Skin epidermis (tissue), 12 donors: ENCODE measurements around the gene STK11.

Experiments used
- H3K27ac ChIP-seq, 21 experiments: fragments of 200-600 bp; sonication (generic) in 11 of 21; one replicate each; pipeline ENCODE4 v1.5.0; 2020; ENCODE audit warnings: mild to moderate bottlenecking in 3 of 21, inconsistent platforms in 2 of 21, moderate library complexity in 2 of 21
- H3K4me3 ChIP-seq, 7 experiments: fragments of 200-600 bp; sonication (generic) in 2 of 7; one replicate each; pipeline ENCODE4 v1.5.0; 2020; ENCODE audit warnings: inconsistent platforms in 2 of 7, mild to moderate bottlenecking in 2 of 7, moderate library complexity in 1 of 7

Gene STK11, protein sequence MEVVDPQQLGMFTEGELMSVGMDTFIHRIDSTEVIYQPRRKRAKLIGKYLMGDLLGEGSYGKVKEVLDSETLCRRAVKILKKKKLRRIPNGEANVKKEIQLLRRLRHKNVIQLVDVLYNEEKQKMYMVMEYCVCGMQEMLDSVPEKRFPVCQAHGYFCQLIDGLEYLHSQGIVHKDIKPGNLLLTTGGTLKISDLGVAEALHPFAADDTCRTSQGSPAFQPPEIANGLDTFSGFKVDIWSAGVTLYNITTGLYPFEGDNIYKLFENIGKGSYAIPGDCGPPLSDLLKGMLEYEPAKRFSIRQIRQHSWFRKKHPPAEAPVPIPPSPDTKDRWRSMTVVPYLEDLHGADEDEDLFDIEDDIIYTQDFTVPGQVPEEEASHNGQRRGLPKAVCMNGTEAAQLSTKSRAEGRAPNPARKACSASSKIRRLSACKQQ

DNA sequence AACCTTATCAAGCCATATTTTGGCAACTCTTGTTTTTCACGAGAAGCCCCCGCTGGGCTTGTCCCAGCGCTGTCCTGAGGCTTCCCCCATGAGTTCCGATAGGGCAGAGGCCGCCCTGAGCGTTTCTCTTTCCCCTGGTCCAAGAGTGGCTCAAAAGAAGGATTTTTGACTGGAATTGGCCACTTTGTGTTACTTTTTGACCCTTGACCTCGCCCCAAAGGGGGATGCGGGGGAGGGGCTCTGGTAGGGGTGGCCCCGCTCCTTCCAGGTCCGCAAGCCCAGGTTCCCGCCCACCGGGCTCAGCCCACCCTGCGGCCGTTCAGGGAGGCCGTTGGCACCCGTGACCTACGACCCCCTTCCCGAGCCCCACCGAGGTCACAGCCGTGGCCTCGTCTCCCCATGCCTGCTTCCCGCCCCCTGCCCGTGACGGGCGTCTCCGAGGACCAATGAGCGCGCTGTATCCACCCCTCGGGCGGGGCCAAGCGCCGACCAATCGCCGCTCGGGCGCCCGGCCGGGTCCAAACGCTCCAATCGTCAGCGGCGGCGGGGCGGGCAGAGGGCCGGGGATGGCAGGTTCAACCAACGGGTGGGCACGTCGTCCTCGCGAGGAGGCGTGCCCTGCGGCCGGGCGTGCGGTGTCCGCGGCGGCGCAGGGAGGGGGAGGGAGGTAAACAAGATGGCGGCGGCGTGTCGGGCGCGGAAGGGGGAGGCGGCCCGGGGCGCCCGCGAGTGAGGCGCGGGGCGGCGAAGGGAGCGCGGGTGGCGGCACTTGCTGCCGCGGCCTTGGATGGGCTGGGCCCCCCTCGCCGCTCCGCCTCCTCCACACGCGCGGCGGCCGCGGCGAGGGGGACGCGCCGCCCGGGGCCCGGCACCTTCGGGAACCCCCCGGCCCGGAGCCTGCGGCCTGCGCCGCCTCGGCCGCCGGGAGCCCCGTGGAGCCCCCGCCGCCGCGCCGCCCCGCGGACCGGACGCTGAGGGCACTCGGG is at the start of gene STK11:
STK11 (plus strand) TSS at position 665 of the 986 bp plus-strand sequence. CDS start 1,136 bp downstream, outside the sequence.
- H3K27ac ChIP-seq = peak within 1 kb of the TSS; percentile 46 to 92 (median 83)

GRCh38 chr19:1156305-1156801 is 49.2 kb upstream of the STK11 start:
- H3K4me3 ChIP-seq = no peak overlapping the region
- peak overlapping the region in 19 of 21 experiments; percentile 77 to 99 (median 91) for H3K27ac ChIP-seq

More for the DNA sequence above, at the start of gene STK11:
- H3K4me3 ChIP-seq = peak within 1 kb of the TSS; percentile 41 to 80 (median 72)

DNA sequence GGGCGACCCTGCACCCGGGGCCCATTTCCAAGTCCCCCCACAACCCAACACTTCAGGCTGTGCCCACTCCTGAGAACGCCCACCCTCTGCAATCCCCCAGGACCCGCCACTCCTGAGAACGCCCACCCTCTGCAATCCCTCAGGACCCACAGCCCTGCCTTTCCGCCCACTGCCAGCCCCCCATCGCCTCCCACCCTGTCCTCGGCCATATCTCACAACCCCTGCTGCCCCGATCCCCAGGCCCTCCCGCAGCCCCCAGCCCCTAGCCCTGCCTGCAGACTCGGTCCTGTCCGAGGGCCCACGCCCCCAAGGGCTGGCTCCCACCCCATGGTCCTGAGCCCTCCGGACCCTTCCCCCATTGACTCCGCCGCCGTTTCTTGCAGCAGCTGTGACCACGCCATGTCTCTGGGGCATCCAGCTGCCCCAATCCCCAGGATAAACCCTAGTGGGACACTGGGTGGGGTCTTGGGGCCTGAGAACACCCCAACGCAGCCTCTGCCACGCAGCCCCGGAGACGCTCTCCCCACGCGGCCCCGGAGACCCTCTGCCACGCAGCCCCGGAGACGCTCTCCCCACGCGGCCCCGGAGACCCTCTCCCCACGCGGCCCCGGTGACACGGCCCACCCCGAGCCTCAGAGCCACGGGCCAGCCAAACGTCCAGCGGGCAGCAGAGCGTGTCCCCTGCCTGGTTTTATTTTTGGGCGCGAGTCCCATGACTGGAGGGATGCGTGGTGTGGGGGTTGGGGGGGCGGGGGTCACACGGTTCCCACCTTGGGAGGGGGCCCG is 48.6 kb upstream of the STK11 start:
- peak overlapping the region in 13 of 21 experiments; percentile 24 to 99 (median 94) for H3K27ac ChIP-seq

GRCh38 chr19:1157931-1158884 is 47.4 kb upstream of the STK11 start:
- peak overlapping the region in 2 of 21 experiments; percentile 95 to 99 for H3K27ac ChIP-seq
- no peak overlapping the region for H3K4me3 ChIP-seq

More for the DNA sequence above, 48.6 kb upstream of the STK11 start:
- H3K4me3 ChIP-seq = no peak overlapping the region

DNA sequence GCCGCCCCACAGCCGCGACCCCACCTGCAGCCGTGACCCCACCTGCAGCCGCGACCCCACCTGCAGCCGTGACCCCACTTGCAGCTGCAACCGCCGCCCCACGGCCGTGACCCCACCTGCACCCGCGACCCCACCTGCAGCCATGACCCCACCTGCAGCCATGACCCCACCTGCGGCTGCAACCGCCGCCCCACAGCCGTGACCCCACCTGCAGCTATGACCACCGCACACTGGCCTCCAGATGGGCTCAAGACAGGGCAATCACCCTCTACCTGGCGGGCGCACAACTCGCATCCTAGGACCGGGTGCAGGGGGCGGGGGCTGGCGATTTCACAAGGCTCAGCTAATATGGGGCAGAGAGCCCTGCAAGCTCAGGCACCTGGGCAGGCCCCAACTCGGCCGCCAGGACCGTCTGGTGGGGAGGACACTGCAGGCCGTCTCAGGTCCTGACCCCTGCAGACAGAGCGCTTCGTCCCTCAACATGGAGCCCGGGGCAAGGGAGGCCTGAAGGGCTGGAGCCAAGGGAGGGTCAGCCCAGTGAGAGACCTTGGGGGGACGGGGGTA is 46.6 kb upstream of the STK11 start:
- Histone ChIP-seq H3K27ac (no peak overlapping the region), H3K4me3 (no peak overlapping the region)

GRCh38 chr19:1159864-1160595 is 45.5 kb upstream of the STK11 start:
- H3K4me3 ChIP-seq = no peak overlapping the region
- H3K27ac ChIP-seq = peak overlapping the region in 7 of 21 experiments; percentile 2 to 63 (median 50)

DNA sequence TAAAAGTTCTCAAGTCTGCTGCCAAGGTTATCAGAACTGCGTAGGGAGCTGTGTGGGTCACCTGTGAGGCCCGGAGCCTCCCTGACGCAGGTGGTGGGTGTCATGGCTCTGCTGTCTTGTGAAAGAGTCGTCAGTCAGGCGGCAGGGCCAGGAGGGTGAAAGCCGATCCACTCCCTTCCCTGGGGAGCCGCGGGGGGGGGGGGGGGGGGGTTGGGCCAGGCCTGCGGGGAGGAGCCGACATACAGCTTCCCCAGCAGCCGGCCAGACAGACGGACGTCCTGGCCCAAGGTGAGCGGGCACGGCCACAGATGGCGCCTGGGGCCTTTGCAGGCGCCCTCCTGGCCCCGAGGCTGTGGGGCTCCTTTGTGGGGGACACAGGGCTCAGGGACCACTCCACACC is 43.9 kb upstream of the STK11 start:
- Histone ChIP-seq H3K4me3 (no peak overlapping the region), H3K27ac (peak overlapping the region in 9 of 21 experiments; percentile 18 to 72 (median 62))

DNA sequence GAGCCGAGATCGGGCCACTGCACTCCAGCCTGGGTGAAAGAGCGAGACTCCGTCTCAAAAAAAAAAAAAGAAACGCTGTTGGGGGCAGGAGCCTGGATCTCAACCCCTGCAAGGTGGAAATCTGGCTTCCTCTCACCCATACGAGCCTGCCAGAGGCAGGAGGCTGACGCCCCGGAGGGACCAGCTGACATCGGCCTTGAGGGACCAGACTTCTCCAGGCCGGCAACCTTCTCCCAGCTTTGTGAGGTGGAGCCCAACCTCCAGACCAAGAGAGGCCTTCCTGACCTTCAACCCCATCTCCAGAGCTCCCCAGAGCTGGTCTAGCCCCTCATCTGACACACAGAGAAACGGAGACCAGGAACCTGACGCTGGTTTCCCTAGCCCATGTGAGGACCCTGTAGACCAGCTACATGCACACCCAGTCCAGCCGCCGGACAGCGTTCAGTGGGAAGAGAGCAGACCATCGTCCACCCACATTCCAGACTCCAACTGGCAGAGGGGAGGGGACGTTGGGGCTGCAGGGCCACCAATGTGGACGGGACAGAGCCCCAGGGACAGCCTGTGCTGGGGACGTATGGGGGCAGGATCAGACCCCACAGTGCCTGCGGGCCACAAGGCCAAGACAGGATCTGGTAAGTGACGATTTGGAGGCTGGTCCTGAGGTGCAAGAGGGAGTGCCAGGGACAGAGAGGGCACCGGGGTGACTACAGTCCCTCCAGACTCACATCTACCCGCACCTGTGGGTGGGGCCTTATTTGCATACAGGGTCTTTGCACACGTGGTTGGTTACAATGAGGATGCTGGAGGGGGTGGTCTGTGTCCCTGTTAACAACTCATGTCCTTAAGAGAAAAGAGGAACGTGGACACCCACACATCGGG is 42.9 kb upstream of the STK11 start:
- Histone ChIP-seq H3K27ac (peak overlapping the region in 4 of 21 experiments; percentile 12 to 63 (median 47)), H3K4me3 (no peak overlapping the region)

DNA sequence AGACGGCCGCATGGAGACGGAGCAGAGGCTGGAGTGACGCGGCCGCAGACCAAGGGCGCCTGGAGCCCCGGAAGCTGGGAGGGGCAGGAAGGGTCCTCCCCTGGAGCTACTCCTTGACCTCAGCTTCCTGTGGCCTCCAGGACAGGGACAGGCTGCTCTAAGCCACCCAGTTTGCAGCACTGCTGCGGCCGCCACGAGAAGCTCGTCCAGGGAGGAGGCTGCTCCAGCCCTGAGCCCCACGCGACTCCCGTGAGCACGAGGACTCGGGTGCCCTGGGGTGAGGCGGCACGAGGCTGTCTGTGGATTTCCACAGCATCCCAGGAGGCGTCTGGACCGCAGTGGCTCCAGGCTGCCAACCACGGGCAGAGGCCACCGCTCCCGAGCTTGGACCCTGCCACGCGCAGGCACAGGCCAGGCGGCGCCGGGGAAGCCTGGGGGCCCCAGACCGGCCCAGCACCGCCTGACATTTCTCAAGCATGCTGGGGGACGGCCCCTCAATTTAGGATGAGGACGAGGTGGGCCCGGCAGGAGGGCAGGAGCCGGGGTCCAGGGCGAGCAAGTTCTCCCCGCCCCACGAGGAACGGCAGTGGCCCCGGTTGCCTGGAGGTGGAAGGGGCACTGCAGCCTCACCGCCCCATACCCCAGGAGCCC is 42.2 kb upstream of the STK11 start:
- Histone ChIP-seq H3K27ac (peak overlapping the region in 9 of 21 experiments; percentile 7 to 60 (median 41)), H3K4me3 (no peak overlapping the region)

- H3K4me3 ChIP-seq = no peak overlapping the region
- H3K27ac ChIP-seq = peak overlapping the region in 8 of 21 experiments; percentile 7 to 60 (median 40)
Measured at GRCh38 chr19:1163934-1164683, 41.5 kb upstream of the STK11 start.

DNA sequence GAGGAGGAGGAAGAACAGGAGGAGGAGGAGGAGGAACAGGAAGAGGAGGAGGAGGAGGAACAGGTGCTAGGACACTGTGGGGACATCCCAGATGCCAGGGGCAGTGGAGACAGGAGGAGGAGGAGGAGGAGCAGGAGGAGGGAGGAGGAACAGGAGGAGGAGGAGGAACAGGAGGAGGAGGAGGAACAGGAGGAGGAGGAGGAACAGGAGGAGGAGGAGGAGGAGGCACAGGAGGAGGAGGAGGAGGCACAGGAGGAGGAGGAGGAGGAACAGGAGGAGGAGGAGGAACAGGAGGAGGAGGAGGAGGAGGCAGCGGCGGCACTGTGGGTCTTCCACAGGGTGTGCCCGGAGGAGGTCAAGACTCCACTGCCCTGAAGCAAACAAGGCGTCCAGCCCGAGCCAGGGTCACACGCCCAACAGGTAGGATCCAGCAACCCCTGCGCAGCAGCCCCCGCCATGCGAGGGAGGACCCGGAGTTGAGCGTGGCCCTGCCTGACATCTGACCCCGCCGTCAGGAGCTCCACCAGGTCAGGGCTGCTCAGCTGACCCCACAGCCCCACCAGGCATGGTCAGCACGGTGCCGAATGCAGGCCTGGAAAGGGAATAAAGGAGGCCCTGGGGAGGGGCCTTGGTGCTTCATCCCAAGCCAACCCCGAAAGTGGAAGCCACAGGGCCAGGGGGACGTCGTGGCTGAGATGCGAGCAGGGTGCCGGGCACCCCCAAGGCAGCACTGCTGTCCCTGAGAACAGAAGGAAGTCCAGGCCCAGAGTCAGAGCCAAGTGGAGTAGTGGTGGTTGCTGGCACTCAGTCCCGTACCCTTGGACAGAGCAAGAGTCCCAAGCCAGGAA is 40.7 kb upstream of the STK11 start:
- H3K4me3 ChIP-seq = no peak overlapping the region
- peak overlapping the region in 9 of 21 experiments; percentile 29 to 69 (median 57) for H3K27ac ChIP-seq

DNA sequence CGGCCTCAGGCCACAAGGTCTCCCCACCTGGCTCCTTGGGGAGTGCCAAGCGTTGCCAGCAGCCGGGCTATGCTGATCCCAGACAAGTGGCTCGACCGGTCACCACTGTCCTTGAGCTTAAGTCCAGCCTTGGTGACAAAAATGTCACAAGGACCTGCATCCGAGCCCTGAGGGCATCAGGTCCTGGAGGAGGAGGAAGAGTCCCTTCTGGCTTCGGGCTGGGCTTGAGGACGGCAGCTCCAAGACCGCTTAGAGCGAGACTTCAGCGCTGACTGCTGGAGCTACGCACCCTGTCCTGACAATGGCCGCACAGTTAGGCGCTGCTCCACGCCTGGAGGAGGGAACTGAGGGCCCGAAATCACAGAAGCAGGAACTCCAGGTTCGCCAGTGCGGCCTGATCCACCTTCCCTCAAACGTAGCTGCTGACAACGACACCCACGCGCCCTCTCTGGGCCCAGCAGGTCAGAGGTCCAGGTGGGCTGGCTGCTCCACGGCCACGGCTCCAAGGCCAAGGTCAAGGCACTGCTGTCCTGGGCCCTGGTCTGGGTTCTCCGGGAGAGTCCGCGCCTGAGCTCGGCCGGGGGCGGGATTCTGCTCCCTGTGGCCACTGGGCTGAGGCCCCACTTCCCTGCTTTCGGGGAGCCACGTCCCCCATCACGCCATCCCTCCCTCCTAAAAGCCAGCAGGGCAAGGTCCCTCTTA is 38.6 kb upstream of the STK11 start:
- peak overlapping the region in 12 of 21 experiments; percentile 15 to 100 (median 83) for H3K27ac ChIP-seq
- H3K4me3 ChIP-seq = peak overlapping the region in 1 of 7 experiments; percentile 38
